Stimulated activated CD4-positive, alpha-beta T cell treated with anti-CD3 and anti-CD28 coated beads, Interleukin-12 subunit alpha, Interleukin-12 subunit beta, amount 100 ng/mL, for 24 hours (primary cell): Measurements from ENCODE around the gene ANKS4B.
"Not testable (repeated sequence)": the region's sequence is repeated elsewhere in the genome, so short reads cannot be mapped to it uniquely, and the experiment has no call there.

ENCODE experiments used
- DNase-seq, 2 experiments: peaks; one replicate each; pipeline ENCODE4 v3.0.0-alpha.2; 2020; ENCODE audit warnings: low read depth in 2 of 2

The ANKS4B gene

GRCh38 chr16:21219551-21219950, 13.9 kb upstream of the ANKS4B start:
- no peak for DNase-seq

GRCh38 chr16:21222495-21223337, 10.8 kb upstream of the ANKS4B start:
- DNase-seq = no peak

GRCh38 chr16:21223787-21224186, 9.7 kb upstream of the ANKS4B start:
- no peak for DNase-seq

- DNase-seq = no peak
Measured at GRCh38 chr16:21224800-21225199, 8.7 kb upstream of the ANKS4B start.

GRCh38 chr16:21226749-21227148, 6.8 kb upstream of the ANKS4B start:
- no peak for DNase-seq

GRCh38 chr16:21227866-21228265, 5.6 kb upstream of the ANKS4B start:
- DNase-seq = no peak

- no peak for DNase-seq
Measured at GRCh38 chr16:21228361-21228872, 5.1 kb upstream of the ANKS4B start.

GRCh38 chr16:21233045-21233520, 416 bp upstream of the ANKS4B start:
- DNase-seq = no peak

GRCh38 chr16:21235199-21235585, 1.7 kb downstream of the ANKS4B start:
- DNase-seq = no peak

GRCh38 chr16:21236831-21237230, 3.3 kb downstream of the ANKS4B start:
- DNase-seq = no peak

GRCh38 chr16:21239646-21240045, 6.1 kb downstream of the ANKS4B start:
- no peak for DNase-seq

- DNase-seq = no peak
Measured at GRCh38 chr16:21242756-21243155, 9.3 kb downstream of the ANKS4B start.

GRCh38 chr16:21244518-21245215, 11.2 kb downstream of the ANKS4B start:
- DNase-seq = no peak

- DNase-seq = not testable (repeated sequence)
Measured at GRCh38 chr16:21248179-21248578, 14.7 kb downstream of the ANKS4B start.

- no peak for DNase-seq
Measured at GRCh38 chr16:21250072-21250923, 16.8 kb downstream of the ANKS4B start.

- no peak for DNase-seq
Measured at GRCh38 chr16:21253470-21253869, 20.0 kb downstream of the ANKS4B start.

- DNase-seq = no peak
Measured at GRCh38 chr16:21256636-21257035, 23.1 kb downstream of the ANKS4B start.

GRCh38 chr16:21257284-21257683, 23.8 kb downstream of the ANKS4B start:
- DNase-seq = no peak

GRCh38 chr16:21260870-21261791, 27.6 kb downstream of the ANKS4B start:
- no peak for DNase-seq

GRCh38 chr16:21262779-21263639, 29.5 kb downstream of the ANKS4B start:
- DNase-seq = no peak
